Urinary bladder (tissue), 4 donors: ENCODE measurements around the gene RAB9A. TPM values are rescaled to one million over a fixed set of nuclear protein-coding genes. Genes with fewer than 3 reads are reported as not detected.
"Not testable (repeated sequence)": the region's sequence is repeated elsewhere in the genome, so short reads cannot be mapped to it uniquely, and the experiment has no call there.

Source experiments
- DNase-seq: peaks from one replicate; pipeline ENCODE4 v3.0.0-alpha.2; 2015; ENCODE audit errors: extremely low spot score
- H3K27ac ChIP-seq: one replicate; pipeline ENCODE4 v1.5.1; 2013; ENCODE audit warnings: low read depth, mild to moderate bottlenecking, moderate library complexity
- H3K36me3 ChIP-seq: one replicate; pipeline ENCODE4 v1.6.1; 2013; ENCODE audit warnings: mild to moderate bottlenecking, moderate library complexity; ENCODE audit not compliant: insufficient read depth
- H3K4me1 ChIP-seq: one replicate; pipeline ENCODE4 v1.6.1; 2013; ENCODE audit warnings: mild to moderate bottlenecking, moderate library complexity; ENCODE audit not compliant: insufficient read depth
- H3K4me3 ChIP-seq: one replicate; pipeline ENCODE4 v1.5.1; 2013; ENCODE audit warnings: low read depth, low read length
- WGBS: extraction: QIAGEN DNeasy Blood & Tissue Kit; methylation state at CpG from one replicate; pipeline ENCODE4 v1.1.7; 2013; 5-methylcytosine and 5-hydroxymethylcytosine counted together
- polyA plus RNA-seq: library from polyadenylated mRNA; stranded (reverse); fragments of 200-250 nt; gene quantifications from one replicate; pipeline ENCODE4 v1.2.3, GENCODE V29; 2013
- total RNA-seq: library from RNA; depleted of rRNA; stranded (reverse); fragments of >200 nt; gene quantifications from one replicate; pipeline ENCODE4 v1.2.3, GENCODE V29; 2014
- donor health status: healthy with polysubstance abuse.
- donor health status: healthy.

The RAB9A gene
- total and polyA plus RNA-seq, 2 donors = 27.9 to 36.2 TPM

DNA sequence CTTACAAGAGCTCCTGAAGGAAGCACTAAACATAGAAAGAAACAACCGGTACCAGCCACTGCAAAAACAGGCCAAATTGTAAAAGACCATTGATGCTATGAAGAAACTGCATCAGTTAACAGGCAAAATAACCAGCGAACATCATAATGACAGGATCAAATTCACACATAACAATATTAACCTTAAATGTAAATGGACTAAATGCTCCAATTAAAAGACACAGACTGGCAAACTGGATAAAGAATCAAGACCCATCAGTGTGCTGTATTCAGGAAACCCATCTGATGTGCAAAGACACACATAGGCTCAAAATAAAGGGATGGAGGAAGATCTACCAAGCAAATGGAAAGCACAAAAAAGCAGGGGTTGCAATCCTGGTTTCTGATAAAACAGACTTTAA lies 37.7 kb downstream of the RAB9A start:
- not testable (repeated sequence) for H3K4me1 ChIP-seq, H3K27ac ChIP-seq, H3K4me3 ChIP-seq, DNase-seq, H3K36me3 ChIP-seq
- 92% methylated on average over 2 of the region's 2 CpGs for WGBS

DNA sequence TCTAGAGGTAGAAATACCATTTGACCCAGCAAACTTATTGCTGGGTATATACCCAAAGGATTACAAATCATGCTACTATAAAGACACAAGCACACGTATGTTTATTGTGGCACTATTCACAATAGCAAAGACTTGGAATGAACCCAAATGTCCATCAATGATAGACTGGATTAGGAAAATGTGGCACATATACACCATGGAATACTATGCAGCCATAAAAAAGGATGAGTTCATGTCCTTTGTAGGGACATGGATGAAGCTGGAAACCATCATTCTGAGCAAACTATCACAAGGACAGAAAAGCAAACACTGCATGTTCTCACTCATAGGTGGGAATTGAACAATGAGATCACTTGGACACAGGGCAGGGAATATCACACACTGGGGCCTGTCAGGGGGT lies 41.6 kb downstream of the RAB9A start:
- not testable (repeated sequence) for H3K4me1 ChIP-seq, DNase-seq, H3K27ac ChIP-seq, H3K36me3 ChIP-seq, H3K4me3 ChIP-seq
- WGBS = 100% methylated on average over 1 of the region's 1 CpG

DNA sequence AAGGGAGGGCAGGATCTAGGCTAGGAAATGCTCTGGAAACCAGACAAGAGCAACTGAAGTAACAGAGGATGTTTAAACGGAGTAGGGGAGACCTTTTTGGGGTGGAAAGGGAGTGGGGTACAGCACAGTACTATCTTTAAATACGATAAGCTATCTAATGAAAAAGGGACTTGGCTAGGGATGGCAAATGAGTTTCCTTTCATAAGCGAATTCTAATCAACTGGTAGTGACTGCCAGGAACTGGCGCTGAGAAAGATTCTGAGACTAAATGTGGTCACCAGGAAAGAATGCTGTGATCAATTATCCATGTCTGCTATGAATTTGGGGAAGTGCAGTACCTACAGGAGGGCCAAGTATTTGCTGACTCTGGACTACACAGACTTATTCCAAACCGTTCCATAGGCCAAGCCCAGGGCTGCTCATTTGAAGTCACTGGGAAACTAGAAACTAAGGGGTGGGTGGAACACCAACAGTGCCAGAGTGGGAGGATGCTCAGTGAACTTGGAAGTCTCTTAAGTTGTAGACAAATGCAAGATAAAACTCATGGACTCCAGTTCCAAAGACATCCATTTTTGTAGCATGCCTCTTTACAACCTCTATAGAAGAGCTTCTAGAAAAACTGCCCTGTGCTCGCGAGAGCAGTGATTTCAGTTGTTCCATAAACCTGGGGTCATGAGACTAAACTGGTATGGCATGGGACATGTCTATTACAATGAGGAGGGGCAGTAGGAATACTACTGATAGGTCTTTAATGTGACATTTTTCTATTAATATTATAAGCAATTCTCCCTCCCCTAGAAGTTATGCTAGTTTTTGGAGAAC lies 43.5 kb downstream of the RAB9A start:
- Histone ChIP-seq H3K27ac (no peak overlapping the region), H3K4me1 (no peaks in the 10 kb centered on the region), H3K4me3 (no peak overlapping the region), H3K36me3 (no peaks in the 10 kb centered on the region)
- WGBS = 49% methylated on average over 7 of the region's 7 CpGs
- no peak for DNase-seq

DNA sequence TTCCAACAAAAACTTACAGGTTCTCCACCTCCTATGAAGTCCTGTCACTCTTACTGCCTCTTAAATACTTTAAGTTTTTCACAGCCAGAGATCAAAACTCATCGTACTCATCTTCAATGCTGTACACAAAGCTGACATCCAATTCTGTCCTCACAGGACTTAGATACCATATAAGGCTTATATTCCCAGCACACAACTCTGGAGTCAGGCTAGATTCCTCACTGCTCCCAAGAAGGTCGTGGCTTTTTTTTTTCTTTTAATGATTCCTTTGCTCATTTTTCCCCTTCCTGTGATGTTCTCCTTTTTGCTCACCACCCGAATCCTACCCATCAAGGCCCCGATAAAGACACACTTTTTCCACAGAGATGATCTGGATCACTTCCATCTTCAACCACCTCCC lies 44.6 kb downstream of the RAB9A start:
- no peaks in the 10 kb centered on the region for H3K4me1 ChIP-seq
- no peaks in the 10 kb centered on the region for H3K36me3 ChIP-seq
- DNase-seq = no peak
- peak overlapping the region; percentile 82 for H3K27ac ChIP-seq
- peak overlapping the region; percentile 59 for H3K4me3 ChIP-seq
- WGBS = 6% methylated on average over 4 of the region's 4 CpGs

DNA sequence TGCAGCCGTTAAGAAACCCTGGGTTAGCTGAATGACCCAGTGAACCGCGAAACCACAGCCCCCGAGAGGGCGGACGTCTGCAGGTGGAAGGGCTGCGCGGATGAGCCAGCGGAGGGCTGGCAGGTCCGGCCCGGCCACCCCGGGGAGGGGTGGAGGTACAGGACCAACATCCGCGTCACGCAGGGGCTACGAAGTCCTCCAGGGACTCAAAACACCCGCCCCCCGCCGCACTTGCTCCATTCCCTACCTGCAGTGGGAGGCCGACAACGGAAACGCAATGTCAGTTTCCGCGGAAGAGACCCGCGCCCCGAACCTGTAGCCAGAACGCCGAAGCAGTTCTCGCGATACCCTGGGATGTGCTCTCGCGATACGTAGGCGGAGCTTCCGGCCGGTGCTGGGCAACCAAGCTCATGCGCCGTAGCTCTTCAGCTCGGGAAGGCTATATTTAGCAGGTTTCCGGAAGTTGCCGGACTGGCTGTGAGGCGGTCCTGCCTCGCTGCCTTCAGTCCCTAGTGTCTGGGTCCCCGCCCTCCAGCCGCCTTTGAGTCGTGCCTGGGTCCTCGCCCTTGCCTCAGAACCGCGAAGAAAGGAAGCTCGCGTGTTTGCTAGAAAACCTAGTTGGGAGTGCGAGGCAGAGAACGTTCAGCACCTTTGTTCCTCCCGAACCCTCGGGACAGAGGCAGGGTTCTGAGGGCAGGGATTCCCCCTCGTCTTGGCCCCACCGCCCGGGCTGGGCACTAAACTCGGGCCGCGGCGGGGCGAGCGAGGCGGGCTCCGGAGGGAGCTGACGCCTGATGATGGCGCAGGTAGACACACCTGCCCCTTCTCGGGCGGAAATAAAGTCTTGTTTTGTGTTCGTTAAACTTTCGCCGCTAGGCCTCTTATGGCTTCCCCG lies 45.6 kb downstream of the RAB9A start, which contains the start of the genes OFD1 and TRAPPC2:
TSS of gene OFD1 (plus strand) at position 471 of the 895 bp plus-strand sequence. CDS start at position 795, 324 bp downstream.
TSS of gene TRAPPC2 (minus strand) at position 343 of the 895 bp plus-strand sequence. CDS start 14,657 bp downstream, outside the sequence.
- H3K4me1 ChIP-seq = no peaks in the 10 kb centered on the region
- peak within 1 kb of the TSS; percentile 88 for H3K27ac ChIP-seq
- under 1% methylated on average over 75 of the region's 75 CpGs for WGBS
- H3K36me3 ChIP-seq = no peaks in the 10 kb centered on the region
- peak within 1 kb of the TSS; percentile 68 for H3K4me3 ChIP-seq
- peak; percentile 80 for DNase-seq

DNA sequence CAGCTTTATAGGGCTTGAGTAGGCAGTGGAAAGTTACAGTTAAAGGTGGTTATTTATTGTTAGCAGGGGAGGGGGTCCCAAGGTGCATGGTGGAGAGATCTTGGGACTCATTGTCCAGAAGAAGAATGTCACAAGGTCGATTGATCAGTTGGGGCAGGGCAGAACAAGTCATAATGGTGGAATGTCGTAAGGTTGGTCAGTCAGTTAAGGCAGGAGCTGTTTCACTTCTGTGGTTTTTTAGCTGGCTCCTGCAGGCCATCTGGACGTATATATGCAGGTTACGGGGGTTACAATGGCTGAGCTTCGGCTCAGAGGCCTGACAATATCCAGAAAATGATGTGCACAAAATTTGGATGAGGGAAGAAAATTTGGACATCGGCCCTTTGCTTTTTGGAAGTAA lies 52.8 kb downstream of the RAB9A start:
- Histone ChIP-seq H3K27ac (no peak overlapping the region), H3K4me3 (no peak overlapping the region), H3K36me3 (no peaks in the 10 kb centered on the region), H3K4me1 (no peaks in the 10 kb centered on the region)
- WGBS = 80% methylated on average over 6 of the region's 6 CpGs
- DNase-seq = no peak

DNA sequence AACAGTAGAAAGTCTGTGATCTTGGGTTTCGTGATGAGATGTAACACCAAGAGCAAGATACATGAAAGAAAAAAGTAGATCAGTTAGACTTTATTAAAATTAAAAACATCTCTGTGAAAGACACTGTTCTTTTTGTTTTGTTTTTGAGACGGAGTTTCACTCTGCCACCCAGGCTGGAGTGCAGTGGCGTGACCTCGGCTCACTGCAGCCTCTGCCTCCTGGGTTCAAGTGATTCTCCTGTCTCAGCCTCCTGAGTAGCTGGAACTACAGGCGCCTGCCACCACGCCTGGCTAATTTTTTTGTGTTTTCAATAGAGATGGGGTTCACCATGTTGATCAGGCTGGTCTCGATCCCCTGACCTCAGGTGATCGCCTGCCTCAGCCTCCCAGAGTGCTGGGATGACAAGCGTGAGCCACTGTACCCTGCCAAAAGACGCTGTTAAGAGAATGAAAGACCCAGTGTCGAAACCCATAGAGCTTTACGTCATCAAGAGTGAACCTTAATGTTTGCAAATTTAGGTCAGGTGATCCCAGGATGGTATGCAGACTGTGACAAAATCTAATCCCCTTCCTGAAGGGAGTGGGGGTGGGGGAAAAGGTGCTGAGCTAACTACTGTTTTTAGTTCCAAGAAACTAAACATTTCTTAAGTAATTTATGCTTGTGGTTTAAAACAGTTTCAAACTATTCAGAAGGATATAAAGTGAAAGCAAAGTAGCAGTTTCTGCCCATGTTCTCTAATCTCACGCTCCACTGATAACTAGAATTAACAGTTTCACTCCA lies 53.7 kb downstream of the RAB9A start:
- Histone ChIP-seq H3K36me3 (no peaks in the 10 kb centered on the region), H3K27ac (no peak overlapping the region), H3K4me1 (no peaks in the 10 kb centered on the region), H3K4me3 (no peak overlapping the region)
- DNase-seq = no peak
- WGBS = 82% methylated on average over 13 of the region's 13 CpGs

DNA sequence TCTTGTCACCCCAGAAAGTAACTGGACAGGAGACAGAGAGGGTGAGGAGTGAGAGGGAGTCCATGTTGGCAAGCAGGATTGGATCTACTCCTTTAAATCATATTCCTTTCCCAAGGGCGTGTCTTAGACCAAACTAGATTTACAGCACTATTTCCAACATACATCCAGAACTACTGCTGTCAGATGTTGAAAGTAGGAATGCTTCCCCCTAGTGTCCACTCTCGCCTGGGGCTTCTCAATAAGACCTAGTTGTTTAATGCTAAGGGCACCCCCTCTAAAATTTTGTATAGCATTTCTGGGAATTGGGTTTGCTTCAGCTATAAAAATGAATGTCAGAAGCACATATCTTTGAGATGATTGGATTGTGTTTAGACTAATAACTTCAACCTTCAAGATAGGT lies 58.9 kb downstream of the RAB9A start:
- DNase-seq = no peak
- Histone ChIP-seq H3K36me3 (peaks cover 2% of the 10 kb centered on the region), H3K4me3 (no peak overlapping the region), H3K4me1 (no peaks in the 10 kb centered on the region), H3K27ac (no peak overlapping the region)
- 22% methylated on average over 2 of the region's 2 CpGs for WGBS

DNA sequence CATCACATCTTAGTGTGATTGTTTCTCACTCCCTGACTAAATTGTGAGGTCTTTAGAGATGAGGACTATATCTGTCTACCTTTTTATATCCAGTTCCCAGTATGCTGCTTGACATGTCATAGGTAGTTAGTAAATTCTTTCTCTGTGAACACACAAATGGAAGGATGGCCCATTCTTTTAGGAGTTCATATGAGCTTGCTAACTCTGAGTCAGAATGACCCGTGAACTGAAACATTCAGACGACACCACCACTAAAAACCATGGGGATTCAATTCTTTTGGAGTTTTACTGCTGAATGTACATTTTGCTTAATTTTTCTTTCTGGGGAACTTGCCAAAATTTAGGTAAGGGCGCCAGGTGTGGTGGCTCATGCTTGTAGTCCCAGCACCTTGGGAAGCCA lies 59.6 kb downstream of the RAB9A start:
- DNase-seq = no peak
- Histone ChIP-seq H3K27ac (no peak overlapping the region), H3K4me3 (no peak overlapping the region), H3K36me3 (peaks cover 2% of the 10 kb centered on the region), H3K4me1 (no peaks in the 10 kb centered on the region)
- 93% methylated on average over 3 of the region's 3 CpGs for WGBS

DNA sequence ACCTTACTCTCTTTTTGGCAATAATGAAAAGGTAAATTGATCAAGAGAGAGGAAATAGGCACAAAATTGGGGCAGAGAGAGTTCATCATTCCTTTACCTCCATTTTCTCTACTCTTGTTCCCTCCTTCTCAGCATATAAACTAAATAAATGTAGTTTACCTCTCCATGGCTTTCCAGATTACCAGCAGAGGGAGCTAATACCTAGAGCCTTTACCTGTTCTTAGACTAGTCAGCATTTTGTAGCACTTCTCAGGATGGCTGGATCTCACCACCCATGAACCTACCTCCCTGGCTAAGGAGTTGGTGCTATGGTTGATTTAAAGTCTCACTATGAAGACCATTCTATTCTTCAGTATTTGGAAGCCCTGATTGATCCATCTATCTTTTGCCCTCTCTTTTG lies 61.3 kb downstream of the RAB9A start:
- Histone ChIP-seq H3K27ac (no peak overlapping the region), H3K4me1 (no peaks in the 10 kb centered on the region), H3K36me3 (peaks cover 4% of the 10 kb centered on the region), H3K4me3 (no peak overlapping the region)
- DNase-seq = no peak

DNA sequence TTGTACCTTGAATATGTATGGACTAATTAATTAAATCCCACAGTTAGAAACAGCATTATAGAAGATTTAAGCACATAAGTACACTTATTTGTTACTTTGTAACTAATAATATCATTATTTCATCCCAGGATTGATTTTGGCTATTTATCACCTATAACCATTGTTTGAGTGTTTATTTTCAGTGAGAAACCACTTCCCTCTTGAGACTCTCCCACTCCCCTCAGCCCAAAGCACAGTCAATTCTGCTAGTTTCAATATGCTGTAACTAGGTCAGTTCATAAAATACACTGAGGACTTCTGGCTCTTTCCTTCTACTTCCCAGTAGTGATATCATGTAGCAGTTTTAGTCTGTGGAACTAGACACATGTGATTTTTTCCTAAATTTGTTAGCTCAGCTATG lies 61.9 kb downstream of the RAB9A start:
- H3K4me3 ChIP-seq = no peak overlapping the region
- no peak for DNase-seq
- no peaks in the 10 kb centered on the region for H3K4me1 ChIP-seq
- H3K27ac ChIP-seq = no peak overlapping the region
- H3K36me3 ChIP-seq = peaks cover 4% of the 10 kb centered on the region

DNA sequence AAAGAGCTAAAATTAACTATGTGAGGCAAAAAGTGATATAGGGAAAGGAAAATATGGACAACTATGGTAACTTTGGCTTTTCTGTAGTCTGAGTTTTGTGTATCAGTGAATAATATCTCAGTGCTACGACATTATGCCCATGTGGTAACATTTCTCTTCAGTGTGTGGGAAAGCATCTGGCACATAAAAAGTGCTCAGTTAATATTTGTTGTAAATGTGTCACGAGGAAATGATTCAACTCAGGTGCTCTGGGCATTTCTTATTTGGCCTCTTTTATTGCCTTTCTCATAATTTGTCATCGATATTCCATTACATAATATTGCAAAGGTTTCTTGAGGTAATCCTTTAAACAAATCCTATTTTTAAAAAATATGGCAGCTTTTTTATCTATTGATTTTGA lies 63.2 kb downstream of the RAB9A start:
- no peak overlapping the region for H3K4me3 ChIP-seq
- peaks cover 6% of the 10 kb centered on the region for H3K36me3 ChIP-seq
- DNase-seq = no peak
- H3K27ac ChIP-seq = no peak overlapping the region
- WGBS = 74% methylated on average over 3 of the region's 3 CpGs
- no peaks in the 10 kb centered on the region for H3K4me1 ChIP-seq

DNA sequence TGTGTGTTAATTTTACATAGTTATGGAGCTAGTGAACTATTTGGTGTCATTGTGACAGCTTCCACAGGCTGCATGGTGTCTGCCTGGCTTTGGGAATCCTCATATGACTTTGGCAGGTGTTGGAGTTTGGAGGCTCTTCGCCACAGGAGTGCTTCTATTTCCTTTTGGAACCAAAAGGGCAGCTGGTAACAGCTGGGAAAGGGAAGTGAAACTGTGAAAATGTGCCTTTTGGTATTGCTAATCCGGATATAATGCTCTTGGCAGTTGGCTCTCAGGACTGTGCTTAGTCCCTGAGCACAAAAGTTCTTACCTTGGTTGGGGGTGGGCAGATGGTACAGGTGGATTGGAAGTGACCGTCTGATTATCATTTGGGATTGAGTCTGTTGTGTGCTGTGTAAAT lies 63.7 kb downstream of the RAB9A start:
- Histone ChIP-seq H3K27ac (no peak overlapping the region), H3K4me3 (no peak overlapping the region), H3K36me3 (peaks cover 6% of the 10 kb centered on the region), H3K4me1 (no peaks in the 10 kb centered on the region)
- 62% methylated on average over 3 of the region's 3 CpGs for WGBS
- no peak for DNase-seq
